RWPE2 (cell line): ENCODE data around the gene OMP.

Source experiments
- ATAC-seq: fragments of 200-7000 bp; cut with Tn5 transposase; 3 replicates; pipeline ENCODE4 v1.9.1; 2021; ENCODE audit warnings: low read depth
- DNase-seq: peaks from one replicate; pipeline ENCODE4 v3.0.0-alpha.2; 2020; ENCODE audit warnings: low spot score
- H3K27ac ChIP-seq: fragments of 450-650 bp; 2 replicates; pipeline ENCODE4 v1.5.1; 2017; ENCODE audit warnings: mild to moderate bottlenecking; ENCODE audit not compliant: poor library complexity, severe bottlenecking
- H3K27me3 ChIP-seq: fragments of 250-450 bp; sonication (Bioruptor Pico); 2 replicates; pipeline ENCODE4 v1.5.1; 2021; ENCODE audit warnings: mild to moderate bottlenecking, moderate library complexity; ENCODE audit not compliant: insufficient read depth, poor library complexity, severe bottlenecking
- H3K36me3 ChIP-seq: fragments of 250-450 bp; sonication (Bioruptor Pico); 2 replicates; pipeline ENCODE4 v1.5.1; 2020; ENCODE audit warnings: low read depth, mild to moderate bottlenecking, moderate library complexity
- H3K4me1 ChIP-seq: fragments of 250-450 bp; sonication (Bioruptor Pico); 2 replicates; pipeline ENCODE4 v1.5.1; 2021; ENCODE audit warnings: mild to moderate bottlenecking, moderate library complexity; ENCODE audit not compliant: insufficient read depth, poor library complexity, severe bottlenecking
- H3K4me3 ChIP-seq: fragments of 250-450 bp; sonication (Bioruptor Pico); 2 replicates; pipeline ENCODE4 v1.5.1; 2021; ENCODE audit warnings: mild to moderate bottlenecking, moderate library complexity; ENCODE audit not compliant: severe bottlenecking
- H3K9me3 ChIP-seq: fragments of 250-450 bp; sonication (Bioruptor Pico); 2 replicates; pipeline ENCODE4 v1.5.1; 2021; ENCODE audit warnings: mild to moderate bottlenecking, moderate library complexity; ENCODE audit not compliant: severe bottlenecking
- CTCF ChIP-seq: fragments of 450-650 bp; IDR thresholded peaks from one replicate; pipeline ENCODE4 v1.5.1; 2017; ENCODE audit warnings: mild to moderate bottlenecking, moderate library complexity; ENCODE audit not compliant: poor library complexity, severe bottlenecking

The OMP gene

GRCh38 chr11:77071671-77072605, 30.7 kb upstream of the OMP start:
- TF ChIP-seq CTCF, result no peak
- DNase-seq (peak; percentile 55), ATAC-seq (0 out of 3 replicates have a peak, but pooled peaks have one; percentile 8)
- Histone ChIP-seq H3K36me3 (no peaks in the 10 kb centered on the region), H3K4me1 (peaks cover 3% of the 10 kb centered on the region), H3K4me3 (no peak overlapping the region), H3K9me3 (no peaks in the 10 kb centered on the region), H3K27ac (no peak overlapping the region), H3K27me3 (no peaks in the 10 kb centered on the region)

- H3K9me3 ChIP-seq, result no peaks in the 10 kb centered on the region
- no peak overlapping the region for H3K4me3 ChIP-seq
- DNase-seq (no peak), ATAC-seq (no peak; the same call in 2 of the 3 replicates)
- no peaks in the 10 kb centered on the region for H3K27me3 ChIP-seq
- no peaks in the 10 kb centered on the region for H3K36me3 ChIP-seq
- no peak for TF ChIP-seq CTCF
- no peak overlapping the region for H3K27ac ChIP-seq
- peaks cover 3% of the 10 kb centered on the region for H3K4me1 ChIP-seq
These were observed 29.8 kb upstream of the OMP start for GRCh38 chr11:77072851-77073327.

DNA sequence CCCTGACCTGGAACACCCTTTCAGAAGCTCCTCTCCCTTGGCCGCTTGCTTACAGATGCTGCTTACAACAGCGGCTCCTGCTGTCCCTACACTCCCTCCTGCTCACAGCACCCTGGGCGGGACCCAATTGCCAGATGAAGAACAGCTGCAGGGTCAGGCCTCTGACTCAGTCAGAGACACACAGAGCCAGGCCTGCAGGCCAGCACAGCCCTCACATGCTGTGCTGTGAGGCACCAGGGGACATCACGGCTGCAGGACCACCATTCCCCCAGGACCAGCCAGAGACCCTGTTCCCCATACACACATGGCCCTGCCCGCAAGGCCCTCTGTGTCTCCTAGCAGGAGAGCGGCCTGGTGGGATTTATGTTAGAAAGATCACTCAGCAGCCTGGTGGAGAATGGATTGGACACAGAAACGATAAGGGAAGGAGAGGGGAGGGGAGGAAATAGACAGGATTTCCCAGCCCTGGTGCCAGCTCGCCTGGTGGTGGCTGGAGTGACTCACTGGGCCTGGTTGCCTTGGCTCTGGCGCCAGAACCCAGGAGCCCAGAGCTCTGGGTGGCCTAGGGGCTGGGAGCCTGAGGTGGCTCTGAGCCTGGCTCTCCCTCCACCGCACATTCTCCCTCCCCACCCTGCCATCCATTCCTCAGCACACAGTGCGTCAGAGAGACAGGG, 29.2 kb upstream of the OMP start:
- no peaks in the 10 kb centered on the region for H3K9me3 ChIP-seq
- peaks cover 3% of the 10 kb centered on the region for H3K4me1 ChIP-seq
- ATAC-seq (peak; percentile 80), DNase-seq (peak; percentile 68)
- peak; percentile 10 for TF ChIP-seq CTCF
- H3K27ac ChIP-seq, result peak overlapping the region; percentile 15
- no peak overlapping the region for H3K4me3 ChIP-seq
- H3K36me3 ChIP-seq, result no peaks in the 10 kb centered on the region
- H3K27me3 ChIP-seq, result no peaks in the 10 kb centered on the region

GRCh38 chr11:77074205-77074604, 28.4 kb upstream of the OMP start:
- H3K27ac ChIP-seq, result no peak overlapping the region
- peak; percentile 35 for DNase-seq
- ATAC-seq, result no peak
- H3K27me3 ChIP-seq, result no peaks in the 10 kb centered on the region
- no peak for TF ChIP-seq CTCF
- H3K4me3 ChIP-seq, result no peak overlapping the region
- no peaks in the 10 kb centered on the region for H3K36me3 ChIP-seq
- H3K4me1 ChIP-seq, result peaks cover 3% of the 10 kb centered on the region
- no peaks in the 10 kb centered on the region for H3K9me3 ChIP-seq
